Stimulated activated CD8-positive, alpha-beta memory T cell treated with anti-CD3 and anti-CD28 coated beads, Interleukin-4, amount 100 ng/mL, for 24 hours (primary cell): ENCODE data around the gene TTC28.
"Not testable (repeated sequence)": the region's sequence is repeated elsewhere in the genome, so short reads cannot be mapped to it uniquely, and the experiment has no call there.

ENCODE experiments used
- DNase-seq: peaks from one replicate; pipeline ENCODE4 v3.0.0-alpha.2; 2020; ENCODE audit warnings: low read depth

Gene TTC28

DNA sequence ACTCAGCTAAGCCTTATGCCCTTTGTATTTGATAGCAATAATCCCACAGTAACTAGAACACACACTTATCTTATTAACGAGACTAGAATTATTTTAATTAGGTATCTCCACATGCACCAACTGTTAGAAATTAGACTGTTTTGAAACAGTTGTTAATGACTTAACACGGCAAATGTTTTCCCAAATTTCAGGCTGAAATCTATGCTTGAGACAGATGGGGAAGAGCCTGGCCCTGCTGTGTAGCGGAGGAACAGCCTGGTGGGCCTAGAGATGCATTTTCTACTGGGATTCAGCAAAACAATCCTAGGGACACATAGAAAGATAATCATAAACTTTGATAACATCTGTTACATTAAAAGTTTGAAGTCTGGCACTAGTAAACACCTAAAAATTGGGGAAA lies 273.4 kb downstream of the TTC28 start:
- DNase-seq = no peak

DNA sequence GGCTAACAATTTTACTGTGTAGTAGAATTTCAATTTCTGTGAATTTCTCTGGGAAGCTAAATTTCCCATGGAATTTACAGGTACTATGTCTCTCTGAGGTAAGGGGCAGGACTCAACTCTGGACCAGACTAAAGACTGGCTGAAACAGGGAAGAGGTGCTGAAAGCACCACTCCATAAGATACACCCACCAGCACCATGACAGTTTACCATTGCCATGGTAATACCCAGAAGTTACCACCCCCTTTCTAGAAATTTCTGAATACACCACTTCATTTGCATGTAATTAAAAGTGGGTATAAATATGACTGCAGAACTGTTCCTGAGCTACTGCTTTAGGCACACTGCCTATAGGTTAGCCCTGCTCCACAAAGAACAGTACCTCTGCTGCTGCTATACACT lies 274.1 kb downstream of the TTC28 start:
- no peak for DNase-seq

GRCh38 chr22:28402539-28402938 lies 277.1 kb downstream of the TTC28 start:
- DNase-seq = no peak

- no peak for DNase-seq
These were observed 277.6 kb downstream of the TTC28 start for GRCh38 chr22:28402060-28402459.

GRCh38 chr22:28398981-28399380 lies 280.7 kb downstream of the TTC28 start:
- DNase-seq = no peak

DNA sequence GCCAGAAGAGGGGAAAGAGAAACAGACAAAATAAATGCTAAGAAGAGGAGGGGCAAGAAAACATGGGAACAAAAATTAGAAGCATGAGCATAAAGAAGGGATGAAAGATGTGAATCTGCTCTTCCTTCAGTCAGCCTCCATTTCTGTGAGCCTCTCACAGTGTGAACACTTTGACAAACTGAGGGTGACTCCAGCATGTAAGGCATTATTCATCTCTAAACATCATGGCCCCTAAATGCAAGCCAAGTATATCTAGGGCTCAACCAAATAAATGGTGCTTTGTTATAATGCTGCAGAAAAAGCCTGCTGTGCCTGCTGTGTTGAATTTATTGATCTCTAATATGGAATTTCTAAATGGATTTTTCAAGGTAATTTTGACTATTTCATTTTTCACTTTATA lies 281.3 kb downstream of the TTC28 start:
- no peak for DNase-seq

- no peak for DNase-seq
These were observed 282.3 kb downstream of the TTC28 start for GRCh38 chr22:28397306-28397705.

- DNase-seq = no peak
These were observed 283.5 kb downstream of the TTC28 start for GRCh38 chr22:28395920-28396753.

- no peak for DNase-seq
These were observed 284.1 kb downstream of the TTC28 start for GRCh38 chr22:28395520-28395919.

DNA sequence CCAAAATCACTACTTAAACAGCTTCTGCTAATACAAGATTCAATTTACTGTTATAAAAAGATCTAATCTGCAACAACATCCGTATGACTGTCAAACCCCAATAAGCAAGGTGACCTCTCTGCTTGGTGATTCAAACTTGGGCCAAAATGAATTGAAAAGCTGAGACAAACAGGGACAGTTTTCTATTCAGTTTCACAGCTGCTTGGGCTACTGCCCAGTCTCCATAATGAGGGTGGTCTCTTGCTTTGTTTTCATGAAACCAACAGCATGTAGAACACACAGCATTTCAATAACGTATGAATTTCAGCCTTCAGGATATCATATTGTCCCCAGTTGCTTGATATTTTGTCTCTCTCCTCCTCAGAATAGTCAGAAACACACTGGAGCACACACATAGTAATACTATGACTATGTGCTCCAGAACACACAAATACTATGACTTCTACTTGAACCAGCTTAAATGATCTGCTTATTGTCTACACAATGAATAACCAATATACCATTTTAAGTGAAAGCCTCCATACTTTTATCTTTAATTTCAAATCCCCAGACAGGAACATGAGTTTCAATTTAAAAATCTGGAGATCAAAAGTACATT lies 285.0 kb downstream of the TTC28 start:
- no peak for DNase-seq

GRCh38 chr22:28381429-28382167 lies 298.0 kb downstream of the TTC28 start:
- DNase-seq = no peak

DNA sequence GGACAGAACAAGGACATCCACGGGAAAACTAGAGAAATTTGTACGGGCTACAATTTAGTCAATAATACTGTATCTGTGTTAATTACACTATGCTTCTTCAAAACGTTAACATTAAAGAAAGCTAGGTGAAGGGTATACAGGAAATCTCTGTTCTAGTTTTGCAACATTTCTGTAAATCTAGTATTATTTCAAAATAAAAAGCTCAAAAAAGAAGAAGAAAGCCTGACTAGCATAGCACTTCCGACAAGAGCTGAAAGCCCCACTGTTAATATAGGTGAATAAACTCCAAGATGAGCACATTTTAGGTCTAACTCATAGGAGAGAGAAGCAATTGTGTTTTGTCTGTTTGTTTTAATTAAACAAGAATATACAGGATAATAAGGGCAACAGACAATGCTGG lies 299.7 kb downstream of the TTC28 start:
- DNase-seq = no peak

DNA sequence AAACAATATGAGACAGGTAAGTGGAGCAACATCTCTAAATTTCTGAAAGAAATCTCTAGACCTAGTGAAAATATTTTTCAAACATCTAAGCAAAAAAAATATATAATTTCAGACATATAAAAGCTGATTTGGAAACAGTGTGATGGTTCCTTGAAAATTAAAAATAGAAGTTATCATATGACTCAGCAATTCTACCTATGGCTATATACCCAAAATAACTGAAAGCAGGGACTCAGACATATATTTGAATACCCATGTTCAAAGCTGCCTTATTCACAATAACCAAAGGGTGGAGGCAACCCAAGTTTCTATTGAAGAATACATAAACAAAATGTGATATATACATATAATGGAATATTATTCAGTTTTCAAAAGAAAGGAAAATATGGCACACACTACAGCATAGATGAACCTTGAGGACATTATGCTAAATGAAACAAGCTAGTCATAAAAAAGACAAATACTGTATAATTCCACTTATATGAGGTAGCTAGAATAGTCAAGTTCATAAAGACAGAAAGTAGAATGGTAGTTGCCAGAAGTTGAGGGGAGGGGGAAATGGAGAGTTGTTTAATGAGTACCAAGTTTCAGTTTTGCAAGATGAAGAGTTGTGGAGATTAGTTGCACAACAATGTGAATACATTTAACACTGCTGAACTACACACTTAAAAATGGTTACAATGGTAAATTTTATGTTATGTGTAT lies 300.4 kb downstream of the TTC28 start:
- DNase-seq = no peak

DNA sequence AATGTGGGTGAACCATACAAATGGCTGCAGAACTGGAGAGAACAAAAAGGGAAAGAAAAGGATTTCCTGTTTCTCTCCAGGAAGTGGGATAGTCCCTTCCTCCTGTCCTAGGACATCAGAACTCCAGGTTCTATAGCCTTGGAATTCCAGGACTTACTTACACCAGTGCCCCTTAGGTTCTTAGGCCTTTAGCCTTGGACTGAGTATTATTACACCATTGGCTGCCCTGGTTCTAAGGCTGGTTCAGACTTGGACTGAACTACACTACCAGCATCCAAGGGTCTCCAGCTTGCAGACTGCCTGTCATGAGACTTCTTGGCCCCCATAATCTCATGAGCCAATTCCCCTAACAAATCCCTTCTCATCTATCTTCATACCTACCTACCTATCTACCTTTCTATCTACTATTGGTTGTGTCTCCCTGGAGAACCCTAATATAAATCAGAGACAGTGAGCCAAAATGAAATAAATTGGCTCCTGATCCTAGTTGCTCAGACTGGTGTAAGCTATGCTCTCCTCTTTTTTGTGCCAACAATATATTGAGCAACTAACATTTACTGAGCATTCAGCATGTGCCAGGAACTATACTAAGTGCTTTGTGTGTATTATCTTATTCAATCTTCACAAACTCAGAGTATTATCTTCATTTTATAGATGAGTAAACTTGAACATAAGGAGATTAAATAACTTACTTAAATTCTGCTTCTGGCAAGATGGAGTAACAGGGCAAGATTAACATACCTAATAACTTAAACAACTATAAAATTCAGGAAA lies 303.7 kb downstream of the TTC28 start:
- no peak for DNase-seq

GRCh38 chr22:28373831-28374230 lies 305.8 kb downstream of the TTC28 start:
- no peak for DNase-seq

DNA sequence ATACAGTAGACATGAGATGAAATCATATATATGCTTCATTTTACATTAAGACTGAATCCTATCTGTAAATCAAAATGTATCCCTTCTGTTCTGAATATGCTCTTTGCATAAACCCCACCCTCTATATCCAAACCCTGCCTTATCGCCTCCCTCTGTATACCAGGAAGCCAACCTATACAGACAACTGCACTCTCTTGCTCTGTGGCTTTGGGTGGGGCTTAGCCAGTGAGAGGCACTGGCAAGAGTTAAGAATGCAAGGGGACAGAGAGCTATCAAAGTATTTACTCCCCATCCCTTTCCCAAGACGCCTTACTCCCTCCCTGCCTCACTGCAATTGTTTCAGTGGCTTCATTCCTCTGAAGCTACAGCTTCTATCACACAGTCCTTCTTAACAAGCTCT lies 309.8 kb downstream of the TTC28 start:
- DNase-seq = no peak

DNA sequence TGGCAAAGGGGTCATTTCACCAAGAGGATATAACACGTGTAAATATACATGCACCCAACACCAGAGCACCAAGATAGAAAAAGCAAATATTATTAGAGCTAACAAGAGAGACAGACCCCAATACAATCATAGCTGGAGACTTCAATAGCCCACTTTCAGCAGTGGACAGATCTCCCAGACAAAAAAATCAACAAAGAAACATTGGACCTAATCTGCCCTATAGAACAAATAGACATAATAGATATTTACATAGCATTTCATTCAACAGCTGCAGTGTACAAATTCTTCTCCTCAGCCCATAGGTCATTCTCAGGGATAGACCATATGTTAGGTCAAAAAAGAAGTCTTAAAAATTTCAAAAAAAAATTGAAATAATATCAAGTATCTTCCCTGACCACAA lies 312.8 kb downstream of the TTC28 start:
- DNase-seq = no peak

DNA sequence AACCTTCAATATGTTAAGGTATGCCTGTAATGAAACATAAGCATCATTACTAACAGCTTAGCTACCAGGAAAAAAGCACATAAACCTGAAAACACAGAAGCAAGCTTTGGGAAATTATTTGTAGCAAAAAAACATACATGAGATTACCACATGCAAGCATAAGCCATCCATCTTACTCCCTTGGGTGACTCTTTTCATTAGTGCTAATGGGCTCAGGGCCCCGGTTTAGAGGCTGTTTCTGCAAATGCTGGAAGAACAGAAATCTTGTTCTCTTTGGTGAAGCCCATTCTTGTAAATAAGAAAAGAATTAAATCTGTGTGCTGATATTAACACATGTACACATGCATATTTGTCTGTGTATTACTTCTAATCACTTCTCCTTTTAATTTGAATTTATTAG lies 314.3 kb downstream of the TTC28 start:
- no peak for DNase-seq

DNA sequence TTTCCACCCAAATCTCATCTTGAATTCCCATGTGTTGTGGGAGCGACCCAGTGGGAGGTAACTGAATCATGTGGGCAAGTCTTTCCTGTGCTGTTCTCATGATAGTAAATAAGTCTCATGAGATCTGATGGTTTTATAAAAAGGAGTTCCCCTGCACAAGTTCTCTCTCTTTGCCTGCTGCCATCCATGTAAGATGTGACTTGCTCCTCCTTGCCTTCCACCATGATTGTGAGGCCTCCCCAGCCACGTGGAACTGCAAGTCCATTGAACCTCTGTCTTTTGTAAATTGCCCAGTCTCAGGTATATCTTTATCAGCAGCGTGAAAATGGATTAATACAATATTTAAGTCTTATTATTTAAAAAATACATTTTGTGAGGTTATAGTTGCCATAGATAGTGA lies 315.5 kb downstream of the TTC28 start:
- not testable (repeated sequence) for DNase-seq

- DNase-seq = no peak
These were observed 318.7 kb downstream of the TTC28 start for GRCh38 chr22:28360939-28361338.

- no peak for DNase-seq
These were observed 321.3 kb downstream of the TTC28 start for GRCh38 chr22:28358312-28358711.

- no peak for DNase-seq
These were observed 322.4 kb downstream of the TTC28 start for GRCh38 chr22:28357193-28357592.
